Duodenal mucosa (tissue), 2 donors: Measurements from ENCODE around the gene SLC25A22.

Experiments used
- H3K27ac ChIP-seq: one replicate; pipeline ENCODE4 v1.7.0; 2013; ENCODE audit warnings: low read depth, low read length
- H3K27me3 ChIP-seq, 2 donors: one replicate each; pipeline ENCODE4 v1.7.0; 2013; ENCODE audit warnings: low read length in 2 of 2, control low read depth in 1 of 2; ENCODE audit not compliant: insufficient read depth in 2 of 2, control insufficient read depth in 1 of 2
- H3K36me3 ChIP-seq, 2 donors: one replicate each; pipeline ENCODE4 v1.7.0; 2013; ENCODE audit warnings: low read length in 2 of 2, control low read depth in 1 of 2; ENCODE audit not compliant: insufficient read depth in 2 of 2, control insufficient read depth in 1 of 2
- H3K4me1 ChIP-seq, 2 donors: one replicate each; pipeline ENCODE4 v1.7.0; 2013; ENCODE audit warnings: low read length in 2 of 2, control low read depth in 1 of 2; ENCODE audit not compliant: insufficient read depth in 2 of 2, control insufficient read depth in 1 of 2
- H3K4me3 ChIP-seq, 2 donors: one replicate each; pipeline ENCODE4 v1.7.0; 2013; ENCODE audit warnings: low read length in 2 of 2, low read depth in 1 of 2
- H3K9ac ChIP-seq, 2 donors: one replicate each; pipeline ENCODE4 v1.7.0; 2013; ENCODE audit warnings: low read length in 2 of 2, low read depth in 1 of 2
- H3K9me3 ChIP-seq, 2 donors: one replicate each; pipeline ENCODE4 v1.7.0; 2013; ENCODE audit warnings: low read length in 2 of 2, control low read depth in 1 of 2; ENCODE audit not compliant: control insufficient read depth in 1 of 2

The SLC25A22 gene

GRCh38 chr11:770642-771616 is 27.2 kb downstream of the SLC25A22 start:
- H3K27me3 ChIP-seq: no peaks in the 10 kb centered on the region
- H3K36me3 ChIP-seq: peaks cover 17 to 51% of the 10 kb centered on the region in 2 donors
- H3K4me1 ChIP-seq: peaks cover 5% of the 10 kb centered on the region in 2 donors
- no peak overlapping the region for H3K9ac ChIP-seq
- no peaks in the 10 kb centered on the region for H3K9me3 ChIP-seq
- H3K27ac ChIP-seq: no peak overlapping the region
- no peak overlapping the region for H3K4me3 ChIP-seq

GRCh38 chr11:769887-770641 is 28.0 kb downstream of the SLC25A22 start:
- Histone ChIP-seq H3K4me3 (no peak overlapping the region), H3K36me3 (peaks cover 17 to 58% of the 10 kb centered on the region in 2 donors), H3K27ac (no peak overlapping the region), H3K27me3 (no peaks in the 10 kb centered on the region), H3K9ac (no peak overlapping the region), H3K4me1 (no peaks in the 10 kb centered on the region), H3K9me3 (no peaks in the 10 kb centered on the region)

- H3K36me3 ChIP-seq: peaks cover 21 to 64% of the 10 kb centered on the region in 2 donors
- H3K9me3 ChIP-seq: no peaks in the 10 kb centered on the region
- H3K27me3 ChIP-seq: no peaks in the 10 kb centered on the region
- peaks cover 11 to 15% of the 10 kb centered on the region in 2 donors for H3K4me1 ChIP-seq
- no peak overlapping the region for H3K27ac ChIP-seq
- H3K9ac ChIP-seq: no peak overlapping the region
- H3K4me3 ChIP-seq: no peak overlapping the region
These were observed 30.8 kb downstream of the SLC25A22 start for GRCh38 chr11:767238-767637.

GRCh38 chr11:766936-767210 is 31.2 kb downstream of the SLC25A22 start:
- Histone ChIP-seq H3K27ac (no peak overlapping the region), H3K4me3 (no peak overlapping the region), H3K27me3 (no peaks in the 10 kb centered on the region), H3K4me1 (peaks cover 12 to 16% of the 10 kb centered on the region in 2 donors), H3K9me3 (no peaks in the 10 kb centered on the region), H3K36me3 (peaks cover 21 to 64% of the 10 kb centered on the region in 2 donors), H3K9ac (no peak overlapping the region)

- H3K4me3 ChIP-seq: no peak overlapping the region
- peaks cover 20 to 63% of the 10 kb centered on the region in 2 donors for H3K36me3 ChIP-seq
- no peaks in the 10 kb centered on the region for H3K9me3 ChIP-seq
- H3K4me1 ChIP-seq: peaks cover 12 to 16% of the 10 kb centered on the region in 2 donors
- H3K9ac ChIP-seq: no peak overlapping the region
- no peak overlapping the region for H3K27ac ChIP-seq
- no peaks in the 10 kb centered on the region for H3K27me3 ChIP-seq
These were observed 31.8 kb downstream of the SLC25A22 start for GRCh38 chr11:766106-766935.

GRCh38 chr11:765802-766091 is 32.3 kb downstream of the SLC25A22 start:
- Histone ChIP-seq H3K27ac (no peak overlapping the region), H3K36me3 (peaks cover 14 to 63% of the 10 kb centered on the region in 2 donors)

GRCh38 chr11:765025-765801 is 32.9 kb downstream of the SLC25A22 start:
- Histone ChIP-seq H3K4me3 (no peak overlapping the region), H3K27ac (no peak overlapping the region), H3K36me3 (peaks cover 12 to 63% of the 10 kb centered on the region in 2 donors), H3K9ac (no peak overlapping the region), H3K27me3 (no peaks in the 10 kb centered on the region), H3K9me3 (no peaks in the 10 kb centered on the region), H3K4me1 (peaks cover 12 to 16% of the 10 kb centered on the region in 2 donors)

More at GRCh38 chr11:765802-766091, 32.3 kb downstream of the SLC25A22 start:
- H3K9me3 ChIP-seq: no peaks in the 10 kb centered on the region
- H3K9ac ChIP-seq: no peak overlapping the region
- H3K4me1 ChIP-seq: peaks cover 12 to 16% of the 10 kb centered on the region in 2 donors
- H3K4me3 ChIP-seq: no peak overlapping the region
- H3K27me3 ChIP-seq: no peaks in the 10 kb centered on the region

- Histone ChIP-seq H3K36me3 (peaks cover 16 to 65% of the 10 kb centered on the region in 2 donors), H3K27me3 (no peaks in the 10 kb centered on the region), H3K27ac (no peak overlapping the region), H3K9ac (no peak overlapping the region), H3K4me3 (no peak overlapping the region), H3K9me3 (no peaks in the 10 kb centered on the region), H3K4me1 (peaks cover 12 to 16% of the 10 kb centered on the region in 2 donors)
These were observed 33.6 kb downstream of the SLC25A22 start for GRCh38 chr11:764322-765024.
